GM23248 (cell line): Measurements from ENCODE around the gene CDV3. TPM values are rescaled to one million over a fixed set of nuclear protein-coding genes. Genes with fewer than 3 reads are reported as not detected.
"Not testable (repeated sequence)": the region's sequence is repeated elsewhere in the genome, so short reads cannot be mapped to it uniquely, and the experiment has no call there.

Experiments used
- DNase-seq: peaks from one replicate; pipeline ENCODE4 v3.0.0-alpha.2; 2015
- H2AFZ ChIP-seq: fragments of 200-600 bp; sonication (generic); 2 replicates; pipeline ENCODE4 v1.6.1; 2016; ENCODE audit warnings: antibody characterized with exemption
- H3F3A ChIP-seq: fragments of 200-600 bp; sonication (generic); 2 replicates; pipeline ENCODE4 v1.6.1; 2016; ENCODE audit warnings: mild to moderate bottlenecking, antibody characterized with exemption, mixed run types; ENCODE audit not compliant: insufficient read depth
- H3K27ac ChIP-seq: fragments of 200-600 bp; sonication (generic); 2 replicates; pipeline ENCODE4 v1.5.1; 2016; ENCODE audit warnings: mild to moderate bottlenecking
- H3K27me3 ChIP-seq: fragments of 200-600 bp; sonication (generic); replicated peaks from 2 replicates; pipeline ENCODE4 v1.6.1; 2016; ENCODE audit warnings: mild to moderate bottlenecking; ENCODE audit not compliant: insufficient read depth
- H3K36me3 ChIP-seq: fragments of 200-600 bp; sonication (generic); 2 replicates; pipeline ENCODE4 v1.6.1; 2016; ENCODE audit warnings: low read depth, mild to moderate bottlenecking
- H3K4me1 ChIP-seq: fragments of 200-600 bp; sonication (generic); 2 replicates; pipeline ENCODE4 v1.6.1; 2016; ENCODE audit warnings: mild to moderate bottlenecking; ENCODE audit not compliant: insufficient read depth
- H3K4me2 ChIP-seq: fragments of 200-600 bp; sonication (generic); one replicate; pipeline ENCODE4 v1.6.1; 2016; ENCODE audit warnings: mild to moderate bottlenecking; ENCODE audit not compliant: unreplicated experiment
- H3K4me3 ChIP-seq: fragments of 200-600 bp; sonication (generic); 2 replicates; pipeline ENCODE4 v1.5.1; 2016; ENCODE audit warnings: mild to moderate bottlenecking
- H3K79me2 ChIP-seq: fragments of 200-600 bp; sonication (generic); 2 replicates; pipeline ENCODE4 v1.6.1; 2016; ENCODE audit warnings: mild to moderate bottlenecking; ENCODE audit not compliant: insufficient read depth
- H3K9ac ChIP-seq: fragments of 200-600 bp; sonication (generic); 2 replicates; pipeline ENCODE4 v1.6.1; 2016; ENCODE audit warnings: mild to moderate bottlenecking
- H3K9me2 ChIP-seq: fragments of 200-600 bp; sonication (generic); 2 replicates; pipeline ENCODE4 v1.6.1; 2016; ENCODE audit warnings: mixed run types, mild to moderate bottlenecking, moderate library complexity; ENCODE audit not compliant: insufficient read depth
- H3K9me3 ChIP-seq: fragments of 200-600 bp; sonication (generic); one replicate; pipeline ENCODE4 v1.6.1; 2017; ENCODE audit warnings: low read depth
- H4K20me1 ChIP-seq: fragments of 200-600 bp; sonication (generic); 2 replicates; pipeline ENCODE4 v1.6.0; 2016; ENCODE audit not compliant: insufficient read depth
- EZH2 ChIP-seq: fragments of 200-600 bp; sonication (generic); IDR thresholded peaks from 2 replicates; pipeline ENCODE4 v1.6.1; 2018; ENCODE audit warnings: antibody characterized with exemption, mild to moderate bottlenecking; ENCODE audit not compliant: insufficient read depth, poor library complexity, severe bottlenecking
- EZH2phosphoT487 ChIP-seq: fragments of 200-600 bp; sonication (generic); IDR thresholded peaks from 2 replicates; pipeline ENCODE4 v1.6.1; 2018; ENCODE audit warnings: antibody characterized with exemption, moderate library complexity, mild to moderate bottlenecking, low read depth; ENCODE audit not compliant: insufficient read depth
- WGBS, 2 experiments: methylation state at CpG; one replicate each; pipeline ENCODE4 v1.1.6; 2015 to 2017; ENCODE audit warnings: low lambda C conversion rate in 2 of 2, low coverage in 1 of 2; ENCODE audit errors: missing lambda C conversion rate in 2 of 2; 5-methylcytosine and 5-hydroxymethylcytosine counted together
- in situ Hi-C: fragments of 300-500 bp; cut with MboI; formaldehyde crosslinking; loops from 2 replicates; pipeline ENCODE4 v1.15.0; 2020
- polyA plus RNA-seq: library from polyadenylated mRNA; unstranded; fragments of >200 nt; fragmentation: Nextera tagmentation; extraction: Ambion mirVana; gene quantifications from 2 replicates; pipeline ENCODE4 v1.2.1, GENCODE V29; 2016
- total RNA-seq: library from RNA; depleted of rRNA; stranded (reverse); fragments of >200 nt; shearing (Covaris generic); gene quantifications from 2 replicates; pipeline ENCODE4 v1.2.3, GENCODE V29; 2014

The CDV3 gene
- total and polyA plus RNA-seq, 2 experiments from 2014 or later = 37.0 to 155 TPM

- in situ Hi-C loops = no loop called here
- peak; percentile 71 for DNase-seq
- Histone ChIP-seq H3K27ac (peak overlapping the region; percentile 70), H3K4me2 (peak overlapping the region; percentile 92), H3K9me3 (no peaks in the 10 kb centered on the region), H3K27me3 (no peaks in the 10 kb centered on the region), H3K4me3 (peak overlapping the region; percentile 53), H2AFZ (peak overlapping the region; percentile 58; the same call in 1 of the 2 replicates), H3K9me2 (no peaks in the 10 kb centered on the region), H3K4me1 (peaks cover 23% of the 10 kb centered on the region), H3K79me2 (no peaks in the 10 kb centered on the region), H3K9ac (peak overlapping the region; percentile 46; the same call in 1 of the 2 replicates), H4K20me1 (no peaks in the 10 kb centered on the region), H3F3A (peaks cover 21% of the 10 kb centered on the region), H3K36me3 (no peaks in the 10 kb centered on the region)
- 0 to 6% methylated on average over 2 of the region's 2 CpGs for WGBS, 2 experiments
- TF ChIP-seq EZH2 (no peak), EZH2phosphoT487 (no peak)
Observed at GRCh38 chr3:133548090-133548489, 25.4 kb upstream of the CDV3 start.

- H3F3A ChIP-seq = peaks cover 21% of the 10 kb centered on the region
- in situ Hi-C loops = no loop called here
- H3K79me2 ChIP-seq = no peaks in the 10 kb centered on the region
- H3K27me3 ChIP-seq = no peaks in the 10 kb centered on the region
- no peak overlapping the region for H3K9ac ChIP-seq
- H3K4me3 ChIP-seq = no peak overlapping the region
- no peaks in the 10 kb centered on the region for H4K20me1 ChIP-seq
- TF ChIP-seq EZH2phosphoT487 = no peak
- TF ChIP-seq EZH2 = no peak
- no peak overlapping the region for H3K27ac ChIP-seq
- DNase-seq = no peak
- WGBS, 2 experiments = 95 to 97% methylated on average over 4 of the region's 4 CpGs
- no peaks in the 10 kb centered on the region for H3K9me2 ChIP-seq
- no peaks in the 10 kb centered on the region for H3K9me3 ChIP-seq
- no peak overlapping the region for H2AFZ ChIP-seq
- no peak overlapping the region for H3K4me2 ChIP-seq
- H3K36me3 ChIP-seq = no peaks in the 10 kb centered on the region
- H3K4me1 ChIP-seq = peaks cover 23% of the 10 kb centered on the region
Observed at GRCh38 chr3:133549565-133549964, 23.9 kb upstream of the CDV3 start.

GRCh38 chr3:133551589-133551988, 21.9 kb upstream of the CDV3 start:
- DNase-seq, H3K9me2 ChIP-seq, H3K9me3 ChIP-seq, H3K27me3 ChIP-seq, H3K4me2 ChIP-seq, H4K20me1 ChIP-seq, in situ Hi-C loops, H3K27ac ChIP-seq, H3K79me2 ChIP-seq, H3K4me3 ChIP-seq, H2AFZ ChIP-seq, H3K9ac ChIP-seq, H3K36me3 ChIP-seq: not testable (repeated sequence)
- WGBS, 2 experiments = 85% methylated on average over 7 to 13 of the region's 14 CpGs
- Histone ChIP-seq H3K4me1 (peaks cover 22% of the 10 kb centered on the region), H3F3A (peaks cover 19% of the 10 kb centered on the region)

GRCh38 chr3:133561679-133562078, 11.8 kb upstream of the CDV3 start:
- H3K4me1 ChIP-seq = peaks cover 9% of the 10 kb centered on the region; the same call in 1 of the 2 replicates
- no peaks in the 10 kb centered on the region for H3K79me2 ChIP-seq
- no peaks in the 10 kb centered on the region for H3K9me2 ChIP-seq
- H3K9ac ChIP-seq = no peak overlapping the region
- no peak for DNase-seq
- TF ChIP-seq EZH2phosphoT487 (no peak), EZH2 (no peak)
- no peak overlapping the region for H3K4me2 ChIP-seq
- H3K27ac ChIP-seq = no peak overlapping the region
- no peaks in the 10 kb centered on the region for H3K36me3 ChIP-seq
- H3F3A ChIP-seq = peaks cover 6% of the 10 kb centered on the region; the same call in 1 of the 2 replicates
- in situ Hi-C loops = no loop called here
- no peaks in the 10 kb centered on the region for H4K20me1 ChIP-seq
- H3K27me3 ChIP-seq = no peaks in the 10 kb centered on the region
- WGBS, 2 experiments = 50 to 61% methylated on average over 2 of the region's 2 CpGs
- H2AFZ ChIP-seq = no peak overlapping the region
- H3K4me3 ChIP-seq = no peak overlapping the region
- no peaks in the 10 kb centered on the region for H3K9me3 ChIP-seq

- H3K79me2 ChIP-seq = no peaks in the 10 kb centered on the region
- in situ Hi-C loops = no loop called here
- WGBS, 2 experiments = 96 to 100% methylated on average over 1 of the region's 1 CpG
- H3K4me2 ChIP-seq = no peak overlapping the region
- no peaks in the 10 kb centered on the region for H4K20me1 ChIP-seq
- peaks cover 9% of the 10 kb centered on the region; the same call in 1 of the 2 replicates for H3K4me1 ChIP-seq
- H2AFZ ChIP-seq = no peak overlapping the region
- no peak overlapping the region for H3K9ac ChIP-seq
- H3K36me3 ChIP-seq = no peaks in the 10 kb centered on the region
- no peaks in the 10 kb centered on the region for H3K27me3 ChIP-seq
- H3K9me3 ChIP-seq = no peaks in the 10 kb centered on the region
- DNase-seq = no peak
- H3K27ac ChIP-seq = no peak overlapping the region
- no peak for TF ChIP-seq EZH2
- no peak for TF ChIP-seq EZH2phosphoT487
- H3K4me3 ChIP-seq = no peak overlapping the region
- no peaks in the 10 kb centered on the region for H3K9me2 ChIP-seq
- peaks cover 6% of the 10 kb centered on the region; the same call in 1 of the 2 replicates for H3F3A ChIP-seq
Observed at GRCh38 chr3:133562376-133562775, 11.1 kb upstream of the CDV3 start.
